ACC112 (cell line): ENCODE measurements around the gene INTS6L.

Source experiments
- H2AFZ ChIP-seq: fragments of 200-600 bp; sonication (generic); one replicate; pipeline ENCODE4 v1.6.0; 2017; ENCODE audit warnings: antibody characterized with exemption, low read length; ENCODE audit not compliant: unreplicated experiment
- H3K27ac ChIP-seq: fragments of 200-600 bp; sonication (generic); 2 replicates; pipeline ENCODE4 v1.5.1; 2014; ENCODE audit warnings: low read depth, mild to moderate bottlenecking, antibody characterized with exemption, low read length, moderate library complexity
- H3K27me3 ChIP-seq: fragments of 200-600 bp; sonication (generic); 2 replicates; pipeline ENCODE4 v1.6.1; 2014; ENCODE audit warnings: mild to moderate bottlenecking, antibody characterized with exemption, low read length, moderate library complexity, mixed read lengths; ENCODE audit not compliant: insufficient read depth
- H3K36me3 ChIP-seq: fragments of 200-600 bp; sonication (generic); 2 replicates; pipeline ENCODE4 v1.6.1; 2016; ENCODE audit warnings: mild to moderate bottlenecking, antibody characterized with exemption, low read length, moderate library complexity, mixed read lengths; ENCODE audit not compliant: insufficient read depth
- H3K4me1 ChIP-seq: fragments of 200-600 bp; sonication (generic); one replicate; pipeline ENCODE4 v1.6.1; 2016; ENCODE audit warnings: low read length, mixed read lengths; ENCODE audit not compliant: insufficient read depth, unreplicated experiment, control insufficient read depth
- H3K4me3 ChIP-seq: fragments of 200-600 bp; sonication (generic); 2 replicates; pipeline ENCODE4 v1.5.1; 2014; ENCODE audit warnings: mild to moderate bottlenecking, low read depth, low read length
- H3K79me2 ChIP-seq: fragments of 200-600 bp; sonication (generic); one replicate; pipeline ENCODE4 v1.6.0; 2016; ENCODE audit warnings: low read length; ENCODE audit not compliant: control insufficient read depth, unreplicated experiment, insufficient read depth

The INTS6L gene

DNA sequence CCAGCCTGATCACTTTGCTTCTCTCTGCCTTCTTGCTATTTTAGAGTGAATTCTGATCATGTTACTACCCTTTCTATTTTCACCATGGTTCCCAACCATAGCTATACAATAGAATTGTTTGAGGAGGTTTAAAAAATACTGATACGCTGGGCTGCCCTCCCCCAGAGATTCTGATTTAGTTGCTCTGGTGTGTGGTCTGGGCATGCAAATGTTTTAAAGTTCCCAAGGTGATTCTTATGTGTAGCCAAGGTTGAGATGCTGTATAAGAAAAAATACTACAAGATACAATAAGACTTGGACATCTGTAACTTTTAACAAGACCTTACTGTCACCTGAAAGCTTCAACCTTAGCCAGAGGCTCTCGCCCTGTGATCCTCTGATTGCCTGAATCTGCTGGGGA is 22.2 kb upstream of the INTS6L start:
- H3K4me1 ChIP-seq, result no peaks in the 10 kb centered on the region
- H2AFZ ChIP-seq, result no peak overlapping the region
- no peaks in the 10 kb centered on the region for H3K27me3 ChIP-seq
- H3K27ac ChIP-seq, result no peak overlapping the region
- H3K4me3 ChIP-seq, result no peak overlapping the region
- H3K79me2 ChIP-seq, result no peaks in the 10 kb centered on the region
- no peaks in the 10 kb centered on the region for H3K36me3 ChIP-seq

DNA sequence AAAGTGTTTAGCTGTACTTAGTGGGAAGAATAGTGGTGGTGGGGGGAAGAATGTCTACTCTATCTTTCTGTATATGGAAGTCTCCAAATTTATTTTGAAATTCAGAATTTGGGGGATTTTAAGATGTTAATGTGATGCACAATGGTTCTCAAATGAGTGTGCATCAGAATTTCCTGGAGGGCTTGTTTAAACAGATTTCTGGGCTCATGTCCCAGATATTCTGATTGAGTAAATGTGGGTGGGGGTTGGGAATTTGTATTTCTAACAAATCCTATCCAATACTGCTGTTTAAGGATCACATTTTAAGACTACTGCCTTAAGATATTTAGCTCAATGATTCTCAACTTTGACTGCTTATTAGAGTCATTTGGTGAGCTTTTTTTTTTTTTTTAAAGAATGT is 15.1 kb upstream of the INTS6L start:
- H3K27me3 ChIP-seq, result 0 out of 2 replicates have a peak, but pooled peaks cover 3% of the 10 kb centered on the region
- no peaks in the 10 kb centered on the region for H3K79me2 ChIP-seq
- no peaks in the 10 kb centered on the region for H3K4me1 ChIP-seq
- H3K36me3 ChIP-seq, result no peaks in the 10 kb centered on the region
- no peak overlapping the region for H2AFZ ChIP-seq
- H3K4me3 ChIP-seq, result no peak overlapping the region
- no peak overlapping the region for H3K27ac ChIP-seq

DNA sequence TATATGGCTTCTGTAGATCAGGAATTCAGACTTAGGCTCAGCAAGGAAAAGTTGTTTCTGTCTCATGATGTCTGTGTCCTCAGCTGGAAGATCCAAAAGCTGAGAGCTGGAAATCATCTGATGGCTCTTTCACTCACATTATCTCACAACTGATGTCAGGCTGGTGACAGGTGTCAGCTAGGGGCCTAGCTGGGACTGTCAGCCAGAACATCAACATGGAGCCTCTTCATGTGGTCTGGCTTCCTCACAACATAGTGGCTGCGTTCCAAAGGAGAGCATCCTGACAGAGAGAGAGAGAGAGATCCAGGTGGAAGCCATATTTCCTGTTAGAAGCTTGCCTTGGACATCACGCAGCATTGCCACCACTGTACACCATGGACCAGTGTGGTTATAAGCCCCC is 10.6 kb upstream of the INTS6L start:
- H3K4me1 ChIP-seq, result no peaks in the 10 kb centered on the region

GRCh38 chrX:135512508-135513129 is 7.8 kb upstream of the INTS6L start:
- Histone ChIP-seq H3K27ac (no peak overlapping the region), H3K4me1 (no peaks in the 10 kb centered on the region), H3K4me3 (no peak overlapping the region), H3K79me2 (no peaks in the 10 kb centered on the region), H3K36me3 (no peaks in the 10 kb centered on the region), H2AFZ (no peak overlapping the region), H3K27me3 (0 out of 2 replicates have a peak, but pooled peaks cover 3% of the 10 kb centered on the region)

More for the DNA sequence above, 10.6 kb upstream of the INTS6L start:
- H2AFZ ChIP-seq, result no peak overlapping the region
- 0 out of 2 replicates have a peak, but pooled peaks cover 3% of the 10 kb centered on the region for H3K27me3 ChIP-seq
- no peaks in the 10 kb centered on the region for H3K36me3 ChIP-seq
- H3K27ac ChIP-seq, result no peak overlapping the region
- no peak overlapping the region for H3K4me3 ChIP-seq
- H3K79me2 ChIP-seq, result no peaks in the 10 kb centered on the region

- 0 out of 2 replicates have a peak, but pooled peaks cover 3% of the 10 kb centered on the region for H3K27me3 ChIP-seq
- no peaks in the 10 kb centered on the region for H3K36me3 ChIP-seq
- H3K79me2 ChIP-seq, result no peaks in the 10 kb centered on the region
- H2AFZ ChIP-seq, result no peak overlapping the region
- no peak overlapping the region for H3K27ac ChIP-seq
- no peaks in the 10 kb centered on the region for H3K4me1 ChIP-seq
- H3K4me3 ChIP-seq, result no peak overlapping the region
Observed at GRCh38 chrX:135513130-135513515, 7.3 kb upstream of the INTS6L start.

DNA sequence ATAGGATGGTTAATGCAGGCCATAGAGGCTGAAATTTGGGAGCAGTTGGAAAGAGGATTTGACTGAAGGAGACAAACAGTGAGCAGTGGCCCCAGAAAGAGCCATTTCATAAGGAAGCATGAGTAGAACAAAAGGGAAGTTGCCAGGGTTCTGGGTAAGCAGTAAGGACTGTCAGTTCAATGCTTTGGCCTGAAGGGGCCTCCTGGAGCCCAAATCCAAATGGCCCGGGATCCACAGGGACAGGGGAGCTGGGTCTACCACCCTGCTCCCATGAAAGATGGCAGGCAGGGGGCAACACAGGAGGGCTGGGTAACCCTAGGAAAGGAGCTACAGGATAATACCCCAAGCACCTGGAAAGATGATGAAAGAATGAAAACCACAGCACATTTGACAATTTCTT is 4.1 kb upstream of the INTS6L start:
- no peaks in the 10 kb centered on the region for H3K4me1 ChIP-seq
- H3K36me3 ChIP-seq, result no peaks in the 10 kb centered on the region
- no peak overlapping the region for H2AFZ ChIP-seq
- no peak overlapping the region for H3K27ac ChIP-seq
- no peaks in the 10 kb centered on the region for H3K79me2 ChIP-seq
- no peak overlapping the region for H3K4me3 ChIP-seq
- no peaks in the 10 kb centered on the region for H3K27me3 ChIP-seq

GRCh38 chrX:135518161-135518560 is 2.3 kb upstream of the INTS6L start:
- no peak overlapping the region for H2AFZ ChIP-seq
- H3K79me2 ChIP-seq, result no peaks in the 10 kb centered on the region
- H3K4me3 ChIP-seq, result no peak overlapping the region
- no peaks in the 10 kb centered on the region for H3K27me3 ChIP-seq
- H3K36me3 ChIP-seq, result no peaks in the 10 kb centered on the region
- H3K27ac ChIP-seq, result no peak overlapping the region
- no peaks in the 10 kb centered on the region for H3K4me1 ChIP-seq

GRCh38 chrX:135520022-135520552 is 373 bp upstream of the INTS6L start:
- peak overlapping the region; percentile 81 for H2AFZ ChIP-seq
- peaks cover 10% of the 10 kb centered on the region for H3K4me1 ChIP-seq
- no peaks in the 10 kb centered on the region for H3K27me3 ChIP-seq
- no peaks in the 10 kb centered on the region for H3K36me3 ChIP-seq
- peak overlapping the region; percentile 73 for H3K27ac ChIP-seq
- H3K4me3 ChIP-seq, result peak overlapping the region; percentile 86
- peaks cover 2% of the 10 kb centered on the region for H3K79me2 ChIP-seq

GRCh38 chrX:135521405-135522131 is 1.1 kb downstream of the INTS6L start:
- Histone ChIP-seq H2AFZ (peak overlapping the region; percentile 68), H3K36me3 (no peaks in the 10 kb centered on the region), H3K79me2 (peaks cover 4% of the 10 kb centered on the region), H3K27ac (peak overlapping the region; percentile 79), H3K27me3 (no peaks in the 10 kb centered on the region), H3K4me1 (peaks cover 10% of the 10 kb centered on the region), H3K4me3 (peak overlapping the region; percentile 86)

- Histone ChIP-seq H3K27me3 (no peaks in the 10 kb centered on the region), H2AFZ (peak overlapping the region; percentile 68), H3K4me1 (peaks cover 10% of the 10 kb centered on the region), H3K27ac (peak overlapping the region; percentile 79), H3K36me3 (no peaks in the 10 kb centered on the region), H3K4me3 (peak overlapping the region; percentile 80), H3K79me2 (peaks cover 4% of the 10 kb centered on the region)
Observed at GRCh38 chrX:135522132-135522530, 1.7 kb downstream of the INTS6L start.
